Stomach (tissue), 19 donors: ENCODE measurements around the gene C1orf50. TPM values are rescaled to one million over a fixed set of nuclear protein-coding genes. Genes with fewer than 3 reads are reported as not detected.
"Not testable (repeated sequence)": the region's sequence is repeated elsewhere in the genome, so short reads cannot be mapped to it uniquely, and the experiment has no call there.

Source experiments
- DNase-seq, 2 donors: peaks; one replicate each; pipeline versions ENCODE4 v3.0.0 to v3.0.0-alpha.2; 2013 to 2019
- H3K27ac ChIP-seq, 5 donors: fragments of 200-600 bp in 4 of 5; sonication (generic) in 4 of 5; one replicate each; pipeline ENCODE4 v1.5.1; 2013 to 2019; ENCODE audit warnings: mild to moderate bottlenecking in 1 of 5, moderate library complexity in 1 of 5
- H3K27me3 ChIP-seq, 3 donors: fragments of 200-600 bp; sonication (generic); one replicate each; pipeline ENCODE4 v1.5.1; 2017 to 2019; ENCODE audit warnings: mixed run types in 1 of 3
- H3K36me3 ChIP-seq, 4 donors: fragments of 200-600 bp; sonication (generic); 1 replicate in 3 of 4; 2 replicates in 1 of 4; pipeline ENCODE4 v1.5.1; 2016 to 2019
- H3K4me1 ChIP-seq, 4 donors: fragments of 200-600 bp; sonication (generic); one replicate each; pipeline ENCODE4 v1.5.1; 2016 to 2019
- H3K4me3 ChIP-seq, 4 donors: fragments of 200-600 bp; sonication (generic) in 3 of 4; one replicate each; pipeline ENCODE4 v1.5.1; 2016 to 2019; ENCODE audit warnings: mild to moderate bottlenecking in 1 of 4
- H3K9me3 ChIP-seq, 4 donors: fragments of 200-600 bp; sonication (generic); one replicate each; pipeline ENCODE4 v1.5.1; 2016 to 2019
- CTCF ChIP-seq, 7 experiments: fragments of 450-650 bp in 4 of 7; fragments of 200-600 bp in 3 of 7; sonication (generic) in 3 of 7; IDR thresholded peaks; one replicate each; pipeline ENCODE4 v1.5.1; 2016 to 2019; ENCODE audit warnings: antibody characterized with exemption in 7 of 7, control low read depth in 2 of 7, mild to moderate bottlenecking in 1 of 7
- EP300 ChIP-seq: sonication (generic); formaldehyde crosslinking; IDR thresholded peaks from one replicate; pipeline ENCODE4 v1.6.1; 2017; ENCODE audit warnings: antibody characterized with exemption
- POLR2A ChIP-seq, 4 donors: fragments of 450-650 bp; IDR thresholded peaks; one replicate each; pipeline ENCODE4 v1.6.1; 2016; ENCODE audit warnings: antibody characterized with exemption in 4 of 4, control low read depth in 2 of 4, mild to moderate bottlenecking in 1 of 4, moderate library complexity in 1 of 4
- POLR2AphosphoS5 ChIP-seq, 3 donors: sonication (generic); formaldehyde crosslinking; IDR thresholded peaks; one replicate each; pipeline ENCODE4 v1.6.1; 2016; ENCODE audit warnings: antibody characterized with exemption in 3 of 3
- WGBS, 5 donors: extraction: QIAGEN DNeasy Blood & Tissue Kit in 3 of 5; methylation state at CpG; one replicate each; pipeline versions ENCODE4 v1.1.5 to v1.1.7; 2013 to 2018; 5-methylcytosine and 5-hydroxymethylcytosine counted together
- intact Hi-C: fragments of 100-400 bp; cut with DNase I; formaldehyde crosslinking; loops from one replicate; pipeline ENCODE4 v1.15.1; 2023; ENCODE audit warnings: low total_unique reads
- long read RNA-seq, 10 donors: transcript quantifications; one replicate each; lab custom pipeline, GENCODE V29; 2026
- polyA plus RNA-seq, 3 donors: library from polyadenylated mRNA; stranded (reverse); fragments of 200-250 nt; gene quantifications; one replicate each; pipeline ENCODE4 v1.2.3, GENCODE V29; 2013
- total RNA-seq, 5 donors: library from RNA; depleted of rRNA; stranded (reverse); fragments of >200 nt; gene quantifications; one replicate each; pipeline versions ENCODE4 v1.1.0 to v1.2.3, GENCODE V29; 2014 to 2016
- donor health status: healthy with polysubstance abuse.
- donor health status: Bipolar disorder and iron deficiency.
- donor health status: healthy.

C1orf50 gene
- total RNA-seq = 1 to 10 TPM in 2 of 5 donors, under 1 TPM in 1, not detected in 2; 0.89 to 6.7 (median 6.1) TPM
- polyA plus RNA-seq = 1 to 10 TPM; 3.9 to 6.0 (median 4.1) TPM
- long read RNA-seq, donor 1, full-length matches to known transcripts = 2 of 2 reads
- long read RNA-seq, donor 1, partial matches to known transcripts = 0 of 2 reads
- long read RNA-seq, donor 1, other reads (novel, unspliced or antisense) = 0 of 2 reads
- long read RNA-seq, donor 2, full-length matches to known transcripts = 5 of 5 reads
- long read RNA-seq, donor 2, partial matches to known transcripts = 0 of 5 reads
- long read RNA-seq, donor 2, other reads (novel, unspliced or antisense) = 0 of 5 reads
- long read RNA-seq, donor 3, full-length matches to known transcripts = 2 of 2 reads
- long read RNA-seq, donor 3, partial matches to known transcripts = 0 of 2 reads
- long read RNA-seq, donor 3, other reads (novel, unspliced or antisense) = 0 of 2 reads
- long read RNA-seq, donor 4, full-length matches to known transcripts = 1 of 1 reads
- long read RNA-seq, donor 4, partial matches to known transcripts = 0 of 1 reads
- long read RNA-seq, donor 4, other reads (novel, unspliced or antisense) = 0 of 1 reads
- long read RNA-seq, donor 5, full-length matches to known transcripts = 5 of 5 reads
- long read RNA-seq, donor 5, partial matches to known transcripts = 0 of 5 reads
- long read RNA-seq, donor 5, other reads (novel, unspliced or antisense) = 0 of 5 reads
- long read RNA-seq, donor 6 = 0 reads
- long read RNA-seq, donor 7, full-length matches to known transcripts = 6 of 11 reads
- long read RNA-seq, donor 7, partial matches to known transcripts = 0 of 11 reads
- long read RNA-seq, donor 7, other reads (novel, unspliced or antisense) = 5 of 11 reads
- long read RNA-seq, donor 8, full-length matches to known transcripts = 2 of 2 reads
- long read RNA-seq, donor 8, partial matches to known transcripts = 0 of 2 reads
- long read RNA-seq, donor 8, other reads (novel, unspliced or antisense) = 0 of 2 reads
- long read RNA-seq, donor 9, full-length matches to known transcripts = 4 of 4 reads
- long read RNA-seq, donor 9, partial matches to known transcripts = 0 of 4 reads
- long read RNA-seq, donor 9, other reads (novel, unspliced or antisense) = 0 of 4 reads
- long read RNA-seq, donor 10, full-length matches to known transcripts = 2 of 2 reads
- long read RNA-seq, donor 10, partial matches to known transcripts = 0 of 2 reads
- long read RNA-seq, donor 10, other reads (novel, unspliced or antisense) = 0 of 2 reads

- Histone ChIP-seq H3K36me3 (peaks cover 0 to 2% (median 1%) of the 10 kb centered on the region in 4 donors), H3K9me3 (no peaks in the 10 kb centered on the region), H3K27me3 (no peaks in the 10 kb centered on the region), H3K4me1 (peaks cover 12 to 62% (median 43%) of the 10 kb centered on the region in 4 donors), H3K27ac (peak within 1 kb of the TSS; percentile 88 to 95 (median 89)), H3K4me3 (peak within 1 kb of the TSS; percentile 81 to 100 (median 90))
- DNase-seq = peak; percentile 100
- peak; percentile 97 to 99 (median 97) for TF ChIP-seq POLR2AphosphoS5 (IDR thresholded peaks at IDR 0.05)
- peak in 2 of 4 donors; percentile 89 to 90 for TF ChIP-seq POLR2A (IDR thresholded peaks at IDR 0.05)
- TF ChIP-seq EP300 = no peak
- TF ChIP-seq CTCF (IDR thresholded peaks at IDR 0.05) = no peak
- intact Hi-C loops = no loop called here
- WGBS, 5 donors = 0 to 1% (median 0%) methylated on average over 28 to 82 of the region's 82 CpGs
Observed at GRCh38 chr1:42766741-42767509, at the start of gene C1orf50, which contains the start of gene P3H1. TSS of gene C1orf50 (plus strand) at chr1:42767249. CDS start at chr1:42767312, 63 bp downstream. TSS of gene P3H1 (minus strand) at chr1:42767028. CDS start at chr1:42766971, 57 bp downstream.

- TF ChIP-seq CTCF (IDR thresholded peaks at IDR 0.05) (no peak), POLR2A (IDR thresholded peaks at IDR 0.05) (no peak), POLR2AphosphoS5 (IDR thresholded peaks at IDR 0.05) (no peak), EP300 (no peak)
- H3K36me3 ChIP-seq = peaks cover 0 to 17% (median 5%) of the 10 kb centered on the region in 4 donors
- no peak overlapping the region for H3K27ac ChIP-seq
- no peak overlapping the region for H3K4me3 ChIP-seq
- DNase-seq = peak in 1 of 2 donors; percentile 38
- WGBS, 5 donors = 57 to 95% (median 76%) methylated on average over 1 of the region's 1 CpG
- no peaks in the 10 kb centered on the region for H3K9me3 ChIP-seq
- H3K27me3 ChIP-seq = no peaks in the 10 kb centered on the region
- intact Hi-C loops = no loop called here
- no peaks in the 10 kb centered on the region for H3K4me1 ChIP-seq
Observed at GRCh38 chr1:42720868-42721267, 46.2 kb upstream of the C1orf50 start.

GRCh38 chr1:42721926-42722325 lies 45.1 kb upstream of the C1orf50 start:
- Histone ChIP-seq H3K27ac (no peak overlapping the region), H3K9me3 (no peaks in the 10 kb centered on the region), H3K27me3 (no peaks in the 10 kb centered on the region), H3K36me3 (peaks cover 0 to 11% (median 4%) of the 10 kb centered on the region in 4 donors), H3K4me3 (no peak overlapping the region), H3K4me1 (no peaks in the 10 kb centered on the region)
- 90 to 98% (median 96%) methylated on average over 3 of the region's 3 CpGs for WGBS, 5 donors
- intact Hi-C loops = no loop called here
- no peak for DNase-seq
- TF ChIP-seq POLR2A (IDR thresholded peaks at IDR 0.05) = no peak
- no peak for TF ChIP-seq EP300
- no peak for TF ChIP-seq POLR2AphosphoS5 (IDR thresholded peaks at IDR 0.05)
- TF ChIP-seq CTCF (IDR thresholded peaks at IDR 0.05) = no peak

GRCh38 chr1:42722403-42722802 lies 44.6 kb upstream of the C1orf50 start:
- H3K27me3 ChIP-seq, H3K4me1 ChIP-seq, H3K27ac ChIP-seq, H3K4me3 ChIP-seq, H3K9me3 ChIP-seq, intact Hi-C loops, DNase-seq: not testable (repeated sequence)
- H3K36me3 ChIP-seq = peaks cover 0 to 11% (median 4%) of the 10 kb centered on the region in 4 donors
- 81 to 100% (median 95%) methylated on average over 2 of the region's 2 CpGs for WGBS, 5 donors
